Body of pancreas (tissue), 4 donors: ENCODE data around the gene C1orf167.

ENCODE experiments used
- CTCF ChIP-seq, 7 experiments: fragments of 450-650 bp in 4 of 7; fragments of 200-600 bp in 3 of 7; sonication (generic) in 3 of 7; IDR thresholded peaks; one replicate each; pipeline ENCODE4 v1.5.1; 2016 to 2019; ENCODE audit warnings: antibody characterized with exemption in 7 of 7
- POLR2A ChIP-seq, 3 donors: fragments of 450-650 bp; IDR thresholded peaks; one replicate each; pipeline ENCODE4 v1.6.1; 2016; ENCODE audit warnings: antibody characterized with exemption in 3 of 3, mild to moderate bottlenecking in 2 of 3

GRCh38 chr1:11804666-11805421 is 42.9 kb downstream of the C1orf167 start:
- TF ChIP-seq CTCF (IDR thresholded peaks at IDR 0.05) (no peak), POLR2A (IDR thresholded peaks at IDR 0.05) (no peak)
